ENCODE results near the gene SUFU.

GRCh38 chr10:102598243-102598642 is 94.5 kb downstream of the SUFU start:
- TF ChIP-seq CTCF (IDR thresholded peaks at IDR 0.05) (no peak), POLR2A (IDR thresholded peaks at IDR 0.05) (no peak)
